ENCODE measurements around the gene SLC18B1.
A peak's percentile ranks its signal among the peaks of the same experiment; 100 is the strongest.

Gene SLC18B1

DNA sequence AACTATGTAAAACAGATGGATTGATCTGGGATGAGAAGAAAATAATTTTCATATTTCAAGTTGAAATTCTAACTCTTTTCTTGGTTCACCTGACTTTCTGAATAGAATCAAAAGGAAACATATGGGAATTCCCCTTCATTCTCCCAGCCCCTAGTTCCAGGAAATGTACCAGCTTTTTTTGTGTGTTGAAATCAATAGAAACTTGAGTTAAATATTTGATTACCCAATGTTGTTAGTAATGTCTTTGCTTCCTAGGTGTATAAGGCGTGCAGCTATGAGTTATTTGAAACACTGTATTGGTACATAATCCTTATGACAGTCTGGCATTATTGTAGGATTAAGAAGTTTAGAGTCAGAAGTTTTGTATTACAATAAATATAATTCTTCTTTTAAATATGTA lies 62.2 kb downstream of the SLC18B1 start:
- no peak for DNase-seq

DNA sequence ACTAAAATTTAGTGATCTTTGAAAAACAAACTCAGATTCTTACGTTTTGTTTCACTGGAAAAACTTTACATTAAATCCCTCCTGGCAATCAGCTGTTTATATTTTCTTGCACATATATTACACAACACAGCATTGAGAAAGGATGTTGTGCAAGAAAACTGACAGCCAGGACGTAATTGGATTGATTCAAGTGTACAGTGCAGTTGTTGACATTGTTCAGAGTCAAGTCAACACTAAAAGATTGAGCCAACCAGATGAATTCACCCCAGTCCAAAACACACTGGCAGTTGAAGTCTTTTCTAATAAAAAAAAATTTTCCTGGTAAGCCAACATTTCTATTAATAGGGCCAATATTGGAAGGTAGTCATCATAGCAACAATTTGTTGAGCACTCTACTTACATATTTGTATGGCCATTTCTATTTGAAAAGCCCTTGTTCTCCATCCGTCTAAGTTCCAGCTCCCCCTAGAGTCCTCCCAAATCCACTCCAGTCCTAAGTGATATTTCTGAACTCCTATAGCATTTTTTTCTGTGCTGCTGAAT lies 63.7 kb downstream of the SLC18B1 start:
- peak in 1 of 2 experiments; percentile 22 for DNase-seq

DNA sequence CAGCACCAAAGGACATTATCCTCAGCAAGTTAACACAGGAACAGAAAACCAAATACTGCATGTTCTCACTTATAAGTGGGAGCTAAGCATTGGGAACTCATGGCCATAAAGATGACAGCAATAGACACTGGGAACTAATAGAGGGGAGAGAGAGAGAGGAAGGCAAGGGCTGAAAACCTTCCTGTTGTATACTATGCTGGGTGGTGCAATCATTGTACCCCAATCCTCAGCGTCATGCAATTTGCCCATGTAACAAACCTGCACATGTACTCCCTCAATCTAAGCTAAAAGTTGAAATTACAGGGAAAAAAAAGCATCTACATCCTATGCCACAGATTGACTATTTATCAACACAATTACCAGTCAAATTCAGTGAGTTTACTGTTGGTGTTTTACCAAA lies 64.6 kb downstream of the SLC18B1 start:
- DNase-seq = no peak

DNA sequence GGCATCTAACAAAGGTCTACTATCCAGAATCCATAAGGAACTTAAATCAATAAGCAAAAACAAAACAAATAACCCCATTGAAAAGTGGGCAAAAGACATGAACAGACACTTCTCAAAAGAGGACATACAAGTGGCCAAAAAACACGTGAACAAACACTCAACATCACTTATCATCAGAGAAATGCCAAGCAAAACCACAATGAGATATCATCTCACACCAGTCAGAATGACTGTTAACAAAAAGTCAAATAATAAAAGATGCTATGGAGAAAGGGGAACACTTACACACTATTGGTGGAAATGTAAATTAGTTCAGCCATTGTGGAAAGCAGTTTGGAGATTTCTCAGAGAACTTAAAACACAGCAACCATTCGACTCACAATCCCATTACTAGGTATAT lies 65.2 kb downstream of the SLC18B1 start:
- no peak for DNase-seq

DNA sequence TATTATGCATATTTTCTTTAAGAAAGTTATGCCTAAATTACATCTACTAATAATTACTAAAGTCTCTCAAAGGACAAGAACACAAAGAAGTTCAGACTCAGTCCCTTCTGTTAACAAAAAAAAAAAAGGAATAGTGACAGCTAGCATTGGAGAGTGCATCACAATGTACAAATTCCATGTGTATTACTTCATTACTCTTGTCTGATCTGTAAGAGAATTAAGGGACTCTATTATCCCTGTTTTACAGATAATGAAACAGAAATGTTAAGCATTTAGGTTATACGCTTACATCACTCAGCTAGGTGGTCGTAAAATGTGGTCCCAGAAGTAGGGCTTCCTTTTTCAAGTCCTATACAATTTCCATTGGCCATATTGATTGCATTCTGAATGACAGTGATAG lies 67.4 kb downstream of the SLC18B1 start:
- DNase-seq = no peak

DNA sequence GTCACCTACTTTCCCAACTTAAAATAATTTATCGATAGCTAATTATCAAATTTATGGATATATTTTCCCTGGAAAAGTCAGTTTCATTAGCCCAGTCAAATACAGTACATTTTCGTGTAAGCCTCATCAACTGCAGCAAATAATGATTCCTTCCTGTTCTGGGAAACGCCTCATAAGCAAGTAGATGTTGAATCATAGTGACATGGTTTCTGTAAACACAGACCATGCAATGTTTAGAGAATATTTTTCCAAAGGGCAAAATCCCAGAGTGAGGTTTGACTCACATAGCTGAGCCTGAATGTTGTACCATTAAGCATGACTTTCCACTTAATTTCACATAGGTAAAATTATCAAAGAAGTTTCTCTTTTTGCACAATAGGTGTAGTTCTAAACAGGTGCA lies 67.9 kb downstream of the SLC18B1 start:
- no peak for DNase-seq

DNA sequence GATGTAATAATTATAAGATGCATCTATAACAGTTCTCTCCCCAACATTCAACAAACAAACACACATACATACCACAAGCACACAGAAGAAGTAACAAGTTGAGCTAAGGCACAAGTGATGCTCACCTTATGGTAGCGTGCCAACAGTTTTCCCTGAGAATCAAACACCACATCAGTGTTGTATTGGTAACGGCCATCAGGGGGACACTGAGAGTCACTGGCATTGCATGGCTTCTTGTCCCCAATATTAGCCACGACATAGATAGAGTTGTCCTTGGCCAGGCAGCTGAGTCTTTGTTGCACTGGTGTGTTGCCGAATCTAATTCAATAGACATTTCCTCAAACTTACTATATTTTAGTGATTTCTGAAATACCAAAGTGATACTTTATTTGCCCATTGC lies 69.8 kb downstream of the SLC18B1 start:
- no peak for DNase-seq

DNA sequence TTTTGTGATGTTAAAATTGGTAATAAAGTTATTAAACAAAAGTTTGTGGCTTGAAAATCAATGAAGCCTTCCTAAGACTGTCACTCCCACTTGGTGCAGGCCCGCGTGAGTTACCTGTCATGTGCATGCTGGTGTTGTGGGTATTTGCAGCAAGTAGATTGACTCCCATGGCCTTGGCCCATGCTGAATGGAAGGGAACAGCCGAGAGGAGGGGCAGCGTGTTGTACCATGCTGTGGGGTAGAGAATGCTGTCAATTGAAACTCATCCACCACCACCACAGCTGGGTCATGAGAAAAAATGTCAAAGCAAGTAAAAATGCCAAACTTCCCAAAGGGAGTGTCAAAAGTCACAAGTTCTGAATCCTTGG lies 71.8 kb downstream of the SLC18B1 start:
- no peak for DNase-seq

DNA sequence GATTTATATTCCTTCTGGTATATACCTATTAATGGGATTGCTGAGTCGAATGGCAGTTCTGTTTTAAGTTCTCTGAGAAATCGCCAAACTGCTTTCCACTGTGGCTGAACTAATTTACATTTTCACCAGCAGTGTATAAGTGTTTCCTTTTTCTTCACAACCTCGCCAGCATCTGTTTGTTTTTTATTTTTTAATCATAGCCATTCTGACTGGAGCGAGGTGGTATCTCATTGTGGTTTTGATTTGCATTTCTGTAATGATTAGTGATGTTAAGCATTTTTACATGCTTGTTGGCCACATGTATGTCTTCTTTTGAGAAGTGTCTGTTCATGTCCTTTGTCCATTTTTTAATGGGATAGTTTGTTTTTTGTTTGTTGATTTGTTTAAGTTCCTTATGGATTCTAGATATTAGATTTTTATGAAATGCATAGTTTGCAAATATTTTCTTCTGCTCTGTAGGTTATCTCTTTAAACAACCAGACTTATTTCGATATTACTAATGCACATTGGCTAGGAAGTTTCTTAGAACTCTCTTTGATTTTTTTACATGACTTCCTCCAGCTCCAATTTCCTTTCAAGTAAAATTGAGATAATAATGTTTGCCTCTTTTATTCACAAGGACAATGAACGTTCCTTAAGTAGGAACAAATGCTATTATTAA lies 72.4 kb downstream of the SLC18B1 start:
- no peak for DNase-seq

DNA sequence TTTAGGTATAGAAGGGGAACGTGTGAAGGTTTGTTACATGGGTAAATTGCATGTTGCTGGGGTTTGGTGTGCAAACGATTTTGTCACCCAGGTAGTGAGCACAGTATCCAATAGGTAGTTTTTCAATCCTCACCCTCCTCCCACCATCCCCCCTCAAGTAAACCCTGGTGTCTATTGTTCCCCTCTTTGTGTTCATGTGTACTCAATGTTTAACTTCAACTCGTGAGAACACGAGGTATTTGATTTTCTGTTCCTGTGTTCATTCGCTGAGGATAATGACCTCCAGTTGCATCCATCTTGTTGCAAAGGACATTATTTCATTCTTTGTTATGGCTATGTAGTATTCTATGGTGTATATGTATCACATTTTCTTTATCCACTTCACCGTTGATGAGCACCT lies 73.0 kb downstream of the SLC18B1 start:
- DNase-seq = no peak

DNA sequence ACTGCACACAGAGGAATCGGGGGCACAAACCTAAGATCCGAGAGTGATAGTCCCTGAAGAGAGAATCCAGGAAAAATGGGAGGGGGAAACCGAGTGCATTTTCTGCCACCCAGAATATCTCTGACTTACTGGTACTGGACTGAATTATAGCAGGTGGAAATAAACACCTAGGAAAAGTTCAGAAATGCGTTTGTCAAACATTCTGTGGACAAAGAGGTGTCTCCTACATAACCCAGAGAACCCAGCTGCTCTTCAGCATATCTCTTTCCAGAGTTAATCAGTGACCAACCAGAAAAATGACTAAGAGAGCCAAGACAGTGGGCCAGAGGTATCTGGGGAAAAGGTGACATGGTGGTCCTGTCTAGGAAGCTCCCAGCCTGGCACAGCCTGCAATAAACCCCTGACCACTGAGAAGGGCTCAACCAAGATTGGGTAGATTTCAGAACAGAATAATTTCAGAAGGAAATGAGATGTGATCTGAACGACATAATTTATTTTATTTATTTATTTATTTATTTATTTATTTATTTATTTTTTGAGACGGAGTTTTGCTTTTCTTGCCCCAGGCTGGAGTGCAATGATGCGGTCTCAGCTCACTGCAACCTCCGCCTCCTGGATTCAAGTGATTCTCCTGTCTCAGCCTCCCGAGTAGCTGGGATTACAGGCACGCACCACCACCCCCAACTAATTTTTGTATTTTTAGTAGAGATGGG lies 78.5 kb downstream of the SLC18B1 start:
- DNase-seq = no peak

All from NCI-H524 (cell line).